ENCODE results near the gene MGME1.

MGME1 gene

GRCh38 chr20:18031888-18032509 lies 63.2 kb downstream of the MGME1 start:
- DNase-seq = no peak

GRCh38 chr20:18032977-18033892 lies 64.4 kb downstream of the MGME1 start:
- DNase-seq = no peak

GRCh38 chr20:18034039-18034438 lies 65.2 kb downstream of the MGME1 start:
- no peak for DNase-seq

- no peak for DNase-seq
Measured at GRCh38 chr20:18039063-18039462, 70.2 kb downstream of the MGME1 start.

Measured in stimulated activated naive CD4-positive, alpha-beta T cell treated with Interleukin-2 at 50 U/mL for 16 hours (primary cell).